HL-60/S4 treated with phorbol 12-myristate 13-acetate at 8.2 ng/mL for 4 days and 3 days (cell line): ENCODE measurements around the gene EARS2.
"Not testable (repeated sequence)": the region's sequence is repeated elsewhere in the genome, so short reads cannot be mapped to it uniquely, and the experiment has no call there.

Source experiments
- in situ Hi-C: fragments of 300-500 bp; cut with MboI; formaldehyde crosslinking; loops from 2 replicates; pipeline ENCODE4 v1.15.0; 2022; ENCODE audit warnings: low sequenced_read_pairs

EARS2 gene

DNA sequence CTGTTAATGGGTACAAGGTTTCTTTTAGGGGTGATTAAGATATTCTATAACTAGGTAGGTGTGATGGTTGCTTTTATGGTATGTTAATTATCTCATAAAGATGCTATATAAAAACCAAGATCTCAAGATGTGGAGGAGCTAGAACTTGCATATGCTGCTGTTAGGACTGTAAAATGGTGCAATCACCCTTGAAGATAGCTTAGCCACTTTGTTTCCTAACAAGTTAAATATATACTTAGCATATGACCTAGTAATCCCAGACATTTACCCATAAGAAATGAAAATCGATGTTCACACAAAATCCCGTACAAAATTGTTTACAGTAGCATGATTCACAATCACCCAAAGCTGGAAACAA, 71.9 kb downstream of the EARS2 start:
- in situ Hi-C loops, result no loop called here

DNA sequence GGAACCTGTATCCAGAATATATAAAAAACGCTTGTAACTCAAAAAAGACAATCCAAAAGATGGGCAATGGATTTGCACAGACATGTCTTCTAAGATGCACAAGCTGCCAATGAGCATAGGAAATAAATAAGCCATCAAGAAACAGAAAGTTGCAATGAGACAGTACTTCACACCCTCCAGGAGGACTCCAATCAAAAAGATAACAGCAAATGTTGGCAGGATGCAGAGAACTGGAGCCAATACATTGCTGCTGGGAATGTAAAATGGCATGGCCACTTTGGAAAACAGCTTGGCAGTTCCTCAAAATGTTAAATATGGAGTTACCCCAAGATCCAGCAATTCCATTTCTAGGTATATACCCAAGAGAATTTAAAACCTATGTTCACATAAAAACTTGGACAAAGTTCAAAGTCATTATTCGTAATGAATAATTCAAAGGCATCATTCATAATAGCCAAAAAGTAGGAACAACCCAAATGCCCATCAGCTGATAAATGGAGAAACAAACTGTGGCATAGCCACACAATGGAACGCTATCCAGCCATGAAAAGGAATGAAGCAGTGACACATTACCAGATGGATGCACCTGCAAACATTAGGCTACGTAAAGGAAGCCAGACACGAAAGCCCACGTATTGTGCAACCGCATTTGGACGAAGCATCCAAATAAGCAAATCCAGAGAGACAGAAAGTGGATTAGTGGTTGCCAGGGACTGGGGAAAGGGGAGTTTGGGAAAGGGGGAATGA, 72.5 kb downstream of the EARS2 start:
- in situ Hi-C loops, result no loop called here

DNA sequence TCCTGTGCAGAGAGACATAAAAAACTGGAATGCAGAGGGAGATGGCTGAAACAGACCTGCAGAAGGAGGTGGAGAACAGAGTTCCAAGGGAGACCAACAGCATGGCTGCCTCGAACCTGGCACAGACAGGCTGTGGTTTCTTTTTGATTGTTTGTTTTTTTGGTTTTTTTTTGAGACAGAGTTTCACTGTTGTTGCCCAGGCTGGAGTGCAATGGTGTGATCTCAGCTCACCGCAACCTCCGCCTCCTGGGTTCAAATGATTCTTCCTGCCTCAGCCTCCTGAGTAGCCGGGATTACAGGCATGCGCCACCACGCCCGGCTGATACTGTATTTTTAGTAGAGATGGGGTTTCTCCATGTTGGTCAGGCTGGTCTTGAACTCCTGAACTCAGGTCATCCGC, 73.7 kb downstream of the EARS2 start:
- in situ Hi-C loops, result not testable (repeated sequence)

- in situ Hi-C loops, result no loop called here
Observed at GRCh38 chr16:23482778-23483177, 74.4 kb downstream of the EARS2 start.

- in situ Hi-C loops, result no loop called here
Observed at GRCh38 chr16:23480257-23480656, 76.9 kb downstream of the EARS2 start.

GRCh38 chr16:23479138-23479537, 78.0 kb downstream of the EARS2 start:
- in situ Hi-C loops, result no loop called here

GRCh38 chr16:23478566-23478965, 78.6 kb downstream of the EARS2 start:
- in situ Hi-C loops, result no loop called here

DNA sequence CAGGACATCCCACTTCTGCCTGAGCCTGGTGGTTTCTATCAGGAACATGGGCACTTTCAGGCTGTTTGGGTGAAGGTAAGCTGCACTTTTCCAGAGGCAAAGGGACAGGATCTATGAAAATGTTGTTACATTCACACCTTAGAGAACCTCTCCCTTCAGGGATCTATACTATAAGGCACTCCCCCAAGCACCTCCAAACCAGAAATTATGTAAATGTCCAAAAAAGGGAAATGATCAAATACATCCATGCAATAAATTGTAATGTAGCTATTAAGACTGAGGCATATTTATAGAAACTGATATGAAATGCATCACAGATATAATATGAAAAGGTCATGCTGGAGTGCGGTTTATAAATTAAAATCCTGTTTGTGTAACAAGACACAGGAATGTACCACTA, 80.9 kb downstream of the EARS2 start:
- in situ Hi-C loops, result no loop called here
